HL-60 (cell line): Measurements from ENCODE around the gene TMEM225B.

Experiments
- GABPA ChIP-seq: IDR thresholded peaks from 2 replicates; pipeline ENCODE4 v1.6.1; 2012; ENCODE audit warnings: low read depth
- POLR2AphosphoS5 ChIP-seq: IDR thresholded peaks from 2 replicates; pipeline ENCODE4 v1.6.1; 2012; ENCODE audit warnings: low read depth
- SPI1 ChIP-seq: IDR thresholded peaks from 2 replicates; pipeline ENCODE4 v1.6.1; 2012; ENCODE audit warnings: low read depth, mild to moderate bottlenecking, borderline replicate concordance
- TF ChIP-seq, protein P1 (sequence below): IDR thresholded peaks from one replicate; pipeline ENCODE4 v1.5.1; 2011; ENCODE audit warnings: low read length, control low read depth, inconsistent platforms; ENCODE audit not compliant: insufficient read depth
- TF ChIP-seq, protein P2 (sequence below): IDR thresholded peaks from 2 replicates; pipeline ENCODE4 v1.6.1; 2012; ENCODE audit warnings: low read depth; ENCODE audit not compliant: insufficient replicate concordance

DNA sequence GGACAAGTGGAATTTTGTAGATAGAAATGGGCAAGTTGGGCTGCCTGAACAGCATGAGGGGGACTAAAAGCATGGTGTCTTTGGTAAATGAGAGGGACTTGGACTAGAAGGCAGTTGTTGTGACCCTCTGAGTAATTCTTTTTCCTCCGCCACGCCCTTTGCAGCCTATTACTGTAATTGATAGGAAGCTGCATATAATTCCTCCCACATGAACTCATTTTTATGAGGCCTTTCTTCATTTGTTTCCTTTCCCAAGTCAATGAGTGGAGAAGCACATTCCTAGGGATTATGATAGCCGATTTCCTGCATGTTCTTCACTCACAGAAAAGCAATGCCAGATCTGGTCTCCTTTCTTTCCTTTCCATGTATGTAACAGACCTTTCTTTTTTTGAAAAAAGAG lies 46.4 kb downstream of the TMEM225B start:
- TF ChIP-seq, protein P1, sequence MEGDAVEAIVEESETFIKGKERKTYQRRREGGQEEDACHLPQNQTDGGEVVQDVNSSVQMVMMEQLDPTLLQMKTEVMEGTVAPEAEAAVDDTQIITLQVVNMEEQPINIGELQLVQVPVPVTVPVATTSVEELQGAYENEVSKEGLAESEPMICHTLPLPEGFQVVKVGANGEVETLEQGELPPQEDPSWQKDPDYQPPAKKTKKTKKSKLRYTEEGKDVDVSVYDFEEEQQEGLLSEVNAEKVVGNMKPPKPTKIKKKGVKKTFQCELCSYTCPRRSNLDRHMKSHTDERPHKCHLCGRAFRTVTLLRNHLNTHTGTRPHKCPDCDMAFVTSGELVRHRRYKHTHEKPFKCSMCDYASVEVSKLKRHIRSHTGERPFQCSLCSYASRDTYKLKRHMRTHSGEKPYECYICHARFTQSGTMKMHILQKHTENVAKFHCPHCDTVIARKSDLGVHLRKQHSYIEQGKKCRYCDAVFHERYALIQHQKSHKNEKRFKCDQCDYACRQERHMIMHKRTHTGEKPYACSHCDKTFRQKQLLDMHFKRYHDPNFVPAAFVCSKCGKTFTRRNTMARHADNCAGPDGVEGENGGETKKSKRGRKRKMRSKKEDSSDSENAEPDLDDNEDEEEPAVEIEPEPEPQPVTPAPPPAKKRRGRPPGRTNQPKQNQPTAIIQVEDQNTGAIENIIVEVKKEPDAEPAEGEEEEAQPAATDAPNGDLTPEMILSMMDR: no peak
- TF ChIP-seq GABPA: no peak
- no peak for TF ChIP-seq POLR2AphosphoS5
- no peak for TF ChIP-seq SPI1
- TF ChIP-seq, protein P2, sequence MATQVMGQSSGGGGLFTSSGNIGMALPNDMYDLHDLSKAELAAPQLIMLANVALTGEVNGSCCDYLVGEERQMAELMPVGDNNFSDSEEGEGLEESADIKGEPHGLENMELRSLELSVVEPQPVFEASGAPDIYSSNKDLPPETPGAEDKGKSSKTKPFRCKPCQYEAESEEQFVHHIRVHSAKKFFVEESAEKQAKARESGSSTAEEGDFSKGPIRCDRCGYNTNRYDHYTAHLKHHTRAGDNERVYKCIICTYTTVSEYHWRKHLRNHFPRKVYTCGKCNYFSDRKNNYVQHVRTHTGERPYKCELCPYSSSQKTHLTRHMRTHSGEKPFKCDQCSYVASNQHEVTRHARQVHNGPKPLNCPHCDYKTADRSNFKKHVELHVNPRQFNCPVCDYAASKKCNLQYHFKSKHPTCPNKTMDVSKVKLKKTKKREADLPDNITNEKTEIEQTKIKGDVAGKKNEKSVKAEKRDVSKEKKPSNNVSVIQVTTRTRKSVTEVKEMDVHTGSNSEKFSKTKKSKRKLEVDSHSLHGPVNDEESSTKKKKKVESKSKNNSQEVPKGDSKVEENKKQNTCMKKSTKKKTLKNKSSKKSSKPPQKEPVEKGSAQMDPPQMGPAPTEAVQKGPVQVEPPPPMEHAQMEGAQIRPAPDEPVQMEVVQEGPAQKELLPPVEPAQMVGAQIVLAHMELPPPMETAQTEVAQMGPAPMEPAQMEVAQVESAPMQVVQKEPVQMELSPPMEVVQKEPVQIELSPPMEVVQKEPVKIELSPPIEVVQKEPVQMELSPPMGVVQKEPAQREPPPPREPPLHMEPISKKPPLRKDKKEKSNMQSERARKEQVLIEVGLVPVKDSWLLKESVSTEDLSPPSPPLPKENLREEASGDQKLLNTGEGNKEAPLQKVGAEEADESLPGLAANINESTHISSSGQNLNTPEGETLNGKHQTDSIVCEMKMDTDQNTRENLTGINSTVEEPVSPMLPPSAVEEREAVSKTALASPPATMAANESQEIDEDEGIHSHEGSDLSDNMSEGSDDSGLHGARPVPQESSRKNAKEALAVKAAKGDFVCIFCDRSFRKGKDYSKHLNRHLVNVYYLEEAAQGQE: no peak
